AG20443 (cell line): ENCODE measurements around the gene AGO3.
"Not testable (repeated sequence)": the region's sequence is repeated elsewhere in the genome, so short reads cannot be mapped to it uniquely, and the experiment has no call there.

ENCODE experiments used
- DNase-seq: peaks from one replicate; pipeline ENCODE4 v3.0.0; 2012; ENCODE audit warnings: low spot score, mixed read lengths

AGO3 gene

DNA sequence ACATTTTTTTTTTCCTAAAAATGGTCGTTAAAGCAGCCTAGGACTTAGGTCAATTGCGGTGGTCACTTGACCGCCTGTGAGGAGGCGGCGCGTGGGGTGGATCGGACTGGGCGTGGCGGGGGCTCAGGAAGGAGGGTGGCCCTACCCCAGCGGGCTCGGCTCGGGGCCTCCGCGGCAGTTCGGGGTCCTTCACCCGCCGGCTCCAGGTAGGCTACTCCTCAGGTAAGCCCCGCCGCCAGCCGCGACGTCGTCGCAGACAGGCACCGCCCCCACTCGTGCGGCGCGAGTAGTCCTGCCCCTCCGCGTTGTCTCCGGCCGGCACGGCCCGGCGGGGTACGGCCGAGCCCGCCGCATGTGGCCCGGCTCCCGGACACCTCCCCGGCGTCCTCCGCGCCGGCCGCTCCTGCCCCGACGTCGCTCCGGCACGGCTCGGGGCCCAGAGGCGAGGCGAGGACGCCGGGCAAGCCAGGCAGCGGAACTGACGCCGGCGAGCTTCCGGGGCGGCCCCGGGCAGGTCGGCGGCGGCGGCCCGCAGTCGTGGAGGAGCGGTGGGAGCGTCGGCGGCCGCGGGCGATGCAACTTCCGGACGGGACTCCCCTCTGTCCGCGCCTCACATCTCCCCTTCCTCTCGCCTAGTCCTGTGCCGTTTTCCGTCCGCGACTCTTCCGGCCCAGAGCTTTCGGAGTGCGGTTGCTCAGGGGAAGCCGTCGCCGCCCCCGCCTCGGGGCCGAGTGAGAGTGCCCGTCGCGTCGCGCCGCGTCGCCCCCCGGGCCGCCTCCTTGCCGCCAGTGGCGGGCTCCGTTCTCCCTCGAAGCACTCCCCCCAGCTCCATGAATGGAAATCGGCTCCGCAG is at the start of gene AGO3:
Gene AGO3 (plus strand): TSS at position 513 of the 853 bp plus-strand sequence. CDS start 322 bp downstream, at position 835.
- DNase-seq: peak; percentile 96

DNA sequence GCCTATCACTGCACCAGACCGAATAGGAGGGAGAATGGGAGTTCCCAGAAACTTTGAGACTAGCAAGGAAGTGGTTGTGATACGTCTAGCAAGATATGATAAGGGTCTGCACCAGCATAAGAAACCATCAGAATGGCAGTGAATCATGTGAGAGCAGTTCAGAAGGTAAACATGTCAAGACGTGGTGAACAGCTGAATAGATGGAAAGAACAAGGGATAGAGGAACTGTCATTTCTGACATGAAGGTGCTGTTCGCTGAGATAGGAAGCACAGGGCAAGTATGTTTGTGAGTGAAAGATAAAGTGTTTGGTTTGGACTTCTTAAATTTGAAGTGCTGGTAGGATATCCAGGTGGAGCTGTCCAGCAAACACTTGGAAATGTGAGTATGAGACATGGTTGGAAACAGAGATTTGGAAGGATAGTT is 49.0 kb upstream of the AGO3 start:
- DNase-seq: no peak

DNA sequence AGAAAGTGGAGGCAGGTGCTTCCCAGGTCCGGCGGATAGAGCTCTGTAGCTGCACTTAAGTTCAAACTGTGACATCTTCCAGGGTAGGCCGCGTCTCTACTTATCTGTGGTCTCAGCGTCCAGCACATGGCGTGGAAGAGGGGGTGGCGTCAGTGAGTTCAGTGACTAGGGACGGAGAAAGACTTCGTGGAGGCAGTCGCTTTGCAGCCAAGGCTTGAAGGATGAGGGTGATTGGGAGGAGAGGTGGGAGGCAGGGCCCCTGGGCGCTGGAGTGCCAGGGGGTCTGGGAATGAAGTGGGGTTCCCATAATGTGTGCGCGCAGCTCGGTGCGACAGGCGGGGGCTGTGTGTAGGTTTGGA is 48.3 kb upstream of the AGO3 start:
- no peak for DNase-seq

DNA sequence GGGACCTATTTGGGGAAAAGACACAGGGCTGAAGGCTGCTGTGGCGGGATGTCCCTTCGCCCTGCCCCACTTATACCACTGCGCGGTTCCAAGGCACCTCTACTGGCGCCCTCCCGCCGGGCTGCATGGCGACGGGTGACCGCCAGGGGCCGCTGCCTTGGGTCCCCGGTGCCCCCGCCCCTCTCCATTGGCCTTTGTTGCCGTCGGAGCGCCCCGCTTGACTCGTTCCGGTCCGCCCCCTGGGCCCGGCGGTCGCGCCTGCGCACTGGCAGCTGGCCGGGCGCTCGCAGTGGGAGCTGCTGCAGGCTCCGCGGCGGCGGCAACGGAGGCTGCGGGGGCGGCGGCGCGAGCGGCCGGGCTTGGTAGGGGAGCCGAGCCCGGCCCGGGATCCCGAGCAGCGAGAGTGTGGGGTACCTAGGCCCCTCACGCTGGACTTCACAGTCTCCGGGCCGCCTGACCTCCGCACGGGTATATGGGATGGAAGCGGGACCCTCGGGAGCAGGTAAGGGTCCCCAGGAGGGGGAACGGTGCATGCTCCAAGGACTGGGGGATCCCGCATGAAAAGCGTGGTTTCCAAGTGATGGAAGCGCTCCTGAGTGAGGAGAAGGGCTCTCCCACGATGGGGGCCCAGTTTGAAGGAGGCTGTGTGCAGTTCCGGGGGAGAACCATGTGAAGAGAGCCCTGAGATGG is 47.8 kb upstream of the AGO3 start, which contains the start of gene AGO1:
Gene AGO1 (plus strand): TSS at position 265 of the 690 bp plus-strand sequence. CDS start 213 bp downstream, at position 478.
- DNase-seq: peak; percentile 100

DNA sequence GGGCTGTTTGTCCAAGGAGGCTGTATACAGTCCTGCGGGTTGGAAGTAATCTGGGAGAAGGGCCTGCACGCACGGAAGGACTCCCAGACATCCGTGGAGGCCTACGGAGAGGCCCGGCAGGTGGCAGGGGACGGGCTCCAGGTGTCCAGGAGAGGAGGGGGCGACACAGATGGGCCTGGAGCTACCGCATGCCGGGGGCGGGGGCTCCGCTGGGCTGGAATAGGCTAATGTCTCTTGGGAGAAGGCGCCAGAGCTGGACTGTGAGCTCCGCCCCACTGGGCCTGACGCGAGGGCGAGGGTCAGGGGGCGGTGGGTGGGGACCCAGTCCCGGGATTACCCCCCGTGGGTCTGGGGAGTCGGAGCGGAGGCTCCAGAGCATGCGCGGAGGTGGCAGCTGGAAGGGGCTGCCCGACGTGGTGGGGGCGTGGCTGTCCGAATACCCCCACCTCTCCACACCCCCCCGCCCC is 47.2 kb upstream of the AGO3 start:
- peak; percentile 80 for DNase-seq

DNA sequence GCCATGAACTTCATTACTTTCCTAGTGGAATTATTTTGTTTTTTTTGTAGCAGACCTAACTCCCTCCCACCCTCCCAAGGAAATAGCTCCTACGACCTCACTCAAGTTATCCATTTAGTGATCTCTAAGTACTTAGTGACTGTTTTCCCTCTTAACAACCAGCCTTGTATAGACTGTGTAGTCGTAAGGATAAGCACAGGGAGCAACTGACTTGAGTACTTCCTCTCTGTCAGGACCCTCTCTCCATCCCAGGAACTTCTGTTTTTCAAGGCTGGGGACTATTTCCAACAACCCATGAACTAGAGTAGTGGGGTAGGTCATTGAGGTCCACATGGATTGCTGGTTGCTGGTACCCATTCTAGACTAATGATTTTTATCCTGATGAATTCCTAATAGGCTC is 46.0 kb upstream of the AGO3 start:
- DNase-seq: no peak

DNA sequence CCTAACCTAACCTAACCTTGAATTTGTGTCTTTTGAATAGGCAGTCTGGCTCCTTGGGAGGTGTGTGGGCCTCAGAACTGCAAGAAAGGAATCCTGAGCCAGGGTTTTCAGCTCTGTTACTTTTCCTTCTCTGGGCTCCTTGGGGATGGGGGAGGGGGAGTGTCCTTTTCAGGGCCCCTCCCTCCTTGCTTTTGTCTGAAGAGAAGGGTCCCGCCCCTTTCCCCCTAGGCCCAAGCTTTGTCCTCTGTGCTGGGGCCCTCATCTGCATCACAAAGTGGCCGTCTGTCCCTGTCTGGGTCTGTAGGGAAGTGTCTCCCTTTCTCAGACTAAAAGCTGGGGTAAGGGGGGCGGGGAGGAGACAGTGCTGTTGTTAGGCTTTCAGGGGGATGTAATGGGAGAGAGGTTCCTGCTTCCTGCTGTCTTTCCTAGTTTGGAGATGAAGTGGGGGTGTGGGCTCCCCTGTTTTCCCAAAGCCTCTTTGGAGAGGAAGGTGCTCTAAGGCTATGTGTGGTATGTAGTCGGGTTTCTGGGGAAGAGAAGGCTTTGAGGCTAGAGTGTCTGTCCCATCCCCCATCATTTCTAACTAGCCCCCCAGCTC is 44.8 kb upstream of the AGO3 start:
- DNase-seq: no peak

DNA sequence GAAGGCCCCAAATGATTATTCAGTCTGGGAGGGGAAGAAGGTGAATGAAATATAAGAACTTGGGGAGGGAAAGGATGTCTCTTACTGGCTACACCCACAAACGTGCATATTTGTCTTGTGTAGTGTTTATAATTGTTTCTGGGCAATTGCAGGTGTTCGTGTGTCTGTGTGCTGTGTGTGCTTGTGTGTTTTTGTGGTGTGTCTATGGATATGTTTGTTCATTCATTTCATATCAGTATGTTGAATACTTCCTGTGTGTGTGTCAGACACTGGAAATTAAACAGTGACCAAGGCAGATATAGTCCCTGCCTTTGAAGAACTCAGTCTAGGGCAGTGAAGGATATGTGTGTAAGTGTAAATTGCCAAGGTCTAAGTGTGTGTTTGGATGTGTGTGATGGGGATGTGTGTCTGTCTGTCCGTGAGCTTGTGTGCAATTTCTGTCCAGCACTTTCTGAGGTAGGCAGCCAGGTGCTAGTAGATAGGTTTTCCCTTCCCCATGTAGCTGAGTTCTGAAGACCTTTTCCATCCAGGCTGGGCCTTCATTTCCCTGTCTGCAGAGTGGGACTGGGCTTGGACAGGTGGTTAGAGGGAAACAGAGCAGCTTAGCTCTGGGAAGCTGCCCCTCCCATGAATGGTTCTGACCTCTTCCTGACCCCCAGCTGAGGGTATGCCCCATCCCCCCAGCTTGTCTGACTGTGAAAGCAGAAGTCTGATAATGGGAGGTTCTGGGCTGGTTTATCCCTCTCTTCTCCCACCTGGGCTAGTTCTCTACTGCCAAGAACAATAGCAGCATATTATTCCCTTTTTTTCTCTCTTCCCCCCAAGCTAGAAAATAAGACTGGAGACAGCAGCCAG is 44.1 kb upstream of the AGO3 start:
- DNase-seq: no peak

DNA sequence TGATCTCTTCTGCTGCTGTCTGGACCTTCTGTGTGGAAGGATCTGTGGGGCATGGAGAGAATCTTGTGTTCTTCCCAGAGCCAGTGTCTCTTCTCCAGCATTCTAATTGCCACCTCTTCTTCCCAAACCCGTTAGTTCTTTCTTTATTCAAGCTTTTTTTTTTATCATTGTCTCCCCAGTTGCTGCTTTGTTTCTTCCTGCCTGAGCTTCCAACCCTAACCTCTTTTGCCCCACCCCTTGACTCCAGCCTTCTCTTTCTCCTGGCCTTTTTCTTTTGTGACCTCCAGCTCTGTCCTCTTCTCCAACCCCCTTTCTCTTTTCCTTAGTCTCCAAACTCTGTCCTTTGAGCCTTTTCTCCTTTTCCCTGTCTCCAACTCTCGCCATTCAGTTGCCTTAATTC is 43.4 kb upstream of the AGO3 start:
- no peak for DNase-seq

DNA sequence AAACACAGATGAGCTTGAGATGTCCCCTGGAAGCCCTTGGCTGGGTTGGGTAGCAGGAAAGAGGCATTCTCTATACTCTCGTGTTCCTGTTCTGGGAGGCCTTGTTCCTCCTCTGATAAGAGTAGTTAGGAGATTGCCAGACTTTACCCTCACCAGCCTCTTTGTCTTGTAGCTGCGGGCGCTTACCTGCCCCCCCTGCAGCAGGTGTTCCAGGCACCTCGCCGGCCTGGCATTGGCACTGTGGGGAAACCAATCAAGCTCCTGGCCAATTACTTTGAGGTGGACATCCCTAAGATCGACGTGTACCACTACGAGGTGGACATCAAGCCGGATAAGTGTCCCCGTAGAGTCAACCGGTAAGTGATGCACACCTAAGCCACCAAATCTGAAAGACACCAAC is 42.6 kb upstream of the AGO3 start:
- no peak for DNase-seq

DNA sequence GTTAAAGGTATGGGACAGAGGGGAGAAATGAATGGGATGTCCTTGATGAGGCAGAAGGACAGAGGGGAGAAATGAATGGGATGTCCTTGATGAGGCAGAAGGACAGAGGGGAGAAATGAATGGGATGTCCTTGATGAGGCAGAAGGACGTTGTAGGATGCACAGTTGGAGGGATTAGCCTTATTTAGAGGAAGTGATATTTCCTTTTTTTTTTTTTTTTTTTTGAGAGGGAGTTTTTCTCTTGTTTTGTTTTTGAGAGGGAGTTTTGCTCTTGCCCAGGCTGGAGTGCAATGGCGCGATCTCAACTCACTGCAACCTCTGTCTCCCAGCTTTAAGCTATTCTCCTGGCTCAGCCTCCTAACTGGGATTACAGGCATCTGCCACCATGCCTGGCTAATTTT is 41.9 kb upstream of the AGO3 start:
- not testable (repeated sequence) for DNase-seq

DNA sequence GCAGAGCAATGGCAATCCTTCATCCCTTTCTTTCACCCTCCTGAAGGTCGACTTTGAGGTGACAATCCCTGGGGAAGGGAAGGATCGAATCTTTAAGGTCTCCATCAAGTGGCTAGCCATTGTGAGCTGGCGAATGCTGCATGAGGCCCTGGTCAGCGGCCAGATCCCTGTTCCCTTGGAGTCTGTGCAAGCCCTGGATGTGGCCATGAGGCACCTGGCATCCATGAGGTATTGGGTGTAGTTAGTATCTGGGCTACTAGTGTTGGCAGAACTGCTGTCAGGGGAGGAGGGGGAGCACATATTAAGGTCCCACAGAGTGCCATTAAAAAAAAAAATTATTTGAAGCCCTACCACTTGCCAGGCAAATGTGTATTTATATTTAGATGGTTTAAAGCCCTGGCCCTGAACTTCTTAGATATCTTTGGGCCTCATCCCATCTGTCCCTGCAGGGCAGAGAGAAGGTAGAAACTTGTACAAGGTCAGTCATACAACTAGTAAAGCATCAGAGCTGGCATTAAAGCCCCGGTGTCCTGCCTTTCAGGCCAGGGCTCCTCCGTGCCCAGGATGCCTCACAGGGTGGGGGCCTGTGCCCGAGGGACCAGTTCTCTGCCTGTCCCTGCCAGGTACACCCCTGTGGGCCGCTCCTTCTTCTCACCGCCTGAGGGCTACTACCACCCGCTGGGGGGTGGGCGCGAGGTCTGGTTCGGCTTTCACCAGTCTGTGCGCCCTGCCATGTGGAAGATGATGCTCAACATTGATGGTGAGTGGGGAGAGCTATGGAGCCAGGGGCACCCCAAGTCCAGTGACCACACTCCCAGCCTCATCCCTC is 37.6 kb upstream of the AGO3 start:
- no peak for DNase-seq

DNA sequence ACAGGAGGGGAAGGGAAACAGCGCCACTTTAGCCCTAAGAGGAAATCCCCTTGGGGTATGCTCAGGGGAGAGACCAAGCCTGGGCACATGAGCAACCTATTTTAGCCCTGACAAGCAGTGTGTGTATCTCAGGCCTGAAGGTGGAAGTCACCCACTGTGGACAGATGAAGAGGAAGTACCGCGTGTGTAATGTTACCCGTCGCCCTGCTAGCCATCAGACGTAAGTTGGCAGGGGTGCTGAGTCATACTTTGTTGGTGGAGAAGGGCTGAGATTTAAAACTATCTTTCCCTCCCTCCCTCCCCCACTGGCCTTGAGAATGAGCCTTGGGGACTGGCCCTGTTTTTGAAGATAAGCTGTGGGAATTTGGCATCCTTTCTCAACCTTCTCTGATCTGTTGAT is 36.7 kb upstream of the AGO3 start:
- DNase-seq: no peak

DNA sequence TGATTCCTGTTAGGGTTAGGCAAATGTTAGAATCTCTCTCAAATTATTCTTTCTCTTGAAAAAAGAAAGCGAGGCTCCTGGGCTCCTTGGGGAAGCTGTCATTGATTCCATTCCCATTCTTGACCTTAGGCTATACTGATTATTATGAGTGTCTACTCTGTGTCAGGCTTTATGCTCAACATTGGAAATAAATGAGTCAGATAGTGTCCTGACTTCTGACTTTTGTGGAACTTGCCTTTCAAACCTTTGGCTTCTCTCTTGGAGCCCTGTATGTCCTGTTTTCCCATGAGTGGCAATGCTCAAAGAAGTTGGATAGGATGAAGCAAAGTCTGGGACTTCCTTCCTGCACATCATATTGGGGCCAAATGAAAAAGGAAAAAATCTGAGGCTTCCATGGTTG is 36.2 kb upstream of the AGO3 start:
- DNase-seq: no peak

DNA sequence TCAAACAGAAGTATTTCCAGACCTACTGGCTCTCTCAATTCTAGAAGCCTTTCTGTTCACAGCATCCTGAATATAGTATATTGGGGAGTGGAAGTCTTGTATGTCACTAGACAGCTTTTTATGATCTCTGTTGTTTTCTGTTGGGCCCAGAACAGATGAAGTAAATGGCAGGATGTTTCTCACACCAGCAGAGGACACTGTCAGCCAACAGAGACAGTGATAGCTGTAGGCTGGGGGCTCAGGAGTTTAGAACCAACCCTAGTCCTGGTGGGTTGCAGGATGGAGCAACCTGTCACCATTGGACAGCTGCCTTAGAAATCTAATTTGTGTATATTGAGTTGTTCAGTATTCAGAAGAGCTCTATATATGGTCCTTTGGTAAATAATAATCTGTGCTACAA is 31.0 kb upstream of the AGO3 start:
- DNase-seq: no peak

DNA sequence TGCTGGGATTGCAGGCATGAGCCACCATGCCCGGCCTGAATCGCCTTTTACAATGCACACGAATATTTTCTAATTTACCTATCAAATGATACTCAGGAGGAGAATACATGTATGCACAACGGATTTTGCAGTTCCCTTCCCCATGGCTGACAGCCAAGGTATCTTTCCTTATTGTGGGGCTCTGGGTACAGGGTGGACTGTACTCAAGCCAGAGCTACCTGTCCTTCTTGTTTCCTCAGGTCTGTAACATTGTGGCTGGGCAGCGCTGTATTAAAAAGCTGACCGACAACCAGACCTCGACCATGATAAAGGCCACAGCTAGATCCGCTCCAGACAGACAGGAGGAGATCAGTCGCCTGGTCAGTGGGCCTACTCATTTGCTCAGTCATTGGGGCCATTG is 29.7 kb upstream of the AGO3 start:
- no peak for DNase-seq

DNA sequence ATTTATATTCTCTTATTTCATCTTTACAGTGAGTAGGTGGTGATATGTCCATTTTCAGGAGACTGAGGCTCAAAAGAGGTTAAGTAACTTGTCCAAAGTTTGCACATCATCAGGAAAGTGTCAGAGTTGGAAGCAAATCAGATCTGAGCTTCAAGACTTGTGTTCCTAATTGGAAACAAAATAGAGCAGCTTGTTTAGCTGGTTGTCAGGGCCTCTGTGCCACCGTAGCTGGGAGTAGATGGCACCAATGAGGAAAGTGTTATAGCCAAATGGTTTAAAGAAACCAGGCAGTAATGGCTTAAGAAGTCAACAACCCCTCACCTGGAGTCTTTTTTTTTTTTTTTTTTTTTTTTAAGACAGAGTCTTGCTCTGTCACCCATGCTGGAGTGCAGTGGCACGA is 28.2 kb upstream of the AGO3 start:
- DNase-seq: no peak

DNA sequence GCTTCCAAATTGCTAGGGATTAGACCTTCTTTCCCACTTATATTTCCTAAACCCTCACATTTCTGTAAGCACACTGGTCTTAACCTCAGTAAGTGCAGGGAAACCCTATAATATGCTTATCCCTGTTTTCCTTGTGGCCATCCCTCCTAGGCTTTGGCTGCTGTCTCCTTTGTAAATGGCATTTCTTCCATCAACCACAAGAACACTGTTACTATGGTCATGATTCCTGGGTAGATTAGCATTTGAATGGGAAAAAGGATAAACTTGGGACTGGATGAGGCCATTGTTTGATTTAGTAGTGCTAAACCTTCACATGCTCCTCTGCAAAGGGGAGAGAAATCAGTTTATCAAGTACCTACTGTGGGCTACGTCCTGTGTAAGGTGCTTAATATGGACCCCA is 16.2 kb upstream of the AGO3 start:
- DNase-seq: no peak

DNA sequence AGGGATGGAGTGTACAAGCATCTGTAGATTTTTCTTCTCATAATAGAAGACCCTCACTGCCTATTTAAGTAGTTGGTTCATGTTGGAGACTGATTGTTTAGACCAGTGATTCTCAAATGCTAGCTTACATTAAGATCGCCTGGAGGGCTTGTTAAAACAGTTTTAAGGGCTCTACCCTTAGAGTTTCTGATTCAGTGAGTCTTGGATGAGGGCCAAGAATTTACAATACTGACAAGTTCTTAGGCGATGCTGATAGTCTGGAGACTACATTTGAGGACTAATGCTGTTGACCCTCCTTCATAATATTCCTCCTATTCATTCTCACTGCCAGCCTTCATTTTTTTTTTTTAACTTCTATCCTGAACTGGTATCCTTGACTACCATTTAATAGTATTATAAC is 15.2 kb upstream of the AGO3 start:
- DNase-seq: no peak

DNA sequence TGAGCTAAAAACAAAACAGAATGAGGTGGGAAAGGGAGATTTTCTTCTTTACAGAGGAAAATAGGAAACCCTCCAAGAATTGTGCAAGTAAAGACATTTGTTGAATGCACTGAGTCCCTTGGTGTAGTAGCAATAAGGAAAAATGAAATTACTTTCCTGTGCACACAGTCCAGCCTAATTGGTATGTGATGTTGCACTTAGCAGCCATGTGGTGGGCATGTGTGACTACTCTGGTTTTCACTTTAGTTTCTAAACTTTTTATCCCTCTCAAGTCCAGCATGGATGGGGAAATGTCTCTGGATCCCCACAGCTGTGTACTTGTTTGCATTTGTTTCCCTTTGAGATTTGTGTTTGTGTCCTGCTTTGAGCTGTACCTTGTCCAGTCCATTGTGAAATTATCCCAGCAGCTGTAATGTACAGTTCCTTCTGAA is 7.1 kb upstream of the AGO3 start:
- no peak for DNase-seq

DNA sequence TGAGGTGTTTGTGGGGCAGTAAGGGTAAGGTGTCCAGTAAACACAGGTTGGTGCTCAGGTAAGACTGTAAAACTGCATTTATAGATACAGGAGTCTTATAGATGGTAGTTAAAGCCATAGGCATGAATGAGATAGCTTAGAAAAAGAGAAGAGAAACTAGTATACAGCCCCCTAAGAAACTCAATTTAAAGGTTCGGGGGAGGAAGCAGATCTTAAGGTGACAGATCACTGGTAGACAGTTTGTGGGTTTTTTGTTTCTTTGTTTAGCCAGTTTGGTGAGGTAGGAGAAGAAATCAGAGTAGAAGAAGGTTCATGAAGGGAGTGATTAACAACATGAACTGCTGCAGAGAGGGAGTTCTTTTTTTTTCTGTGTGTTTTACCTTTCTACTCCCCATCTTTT is 6.1 kb upstream of the AGO3 start:
- DNase-seq: no peak
